ENCODE data around the gene GYS2. TPM values are rescaled to one million over a fixed set of nuclear protein-coding genes. Genes with fewer than 3 reads are reported as not detected.

Gene GYS2
- total RNA-seq, 4 donors from 2014 or later: not detected

DNA sequence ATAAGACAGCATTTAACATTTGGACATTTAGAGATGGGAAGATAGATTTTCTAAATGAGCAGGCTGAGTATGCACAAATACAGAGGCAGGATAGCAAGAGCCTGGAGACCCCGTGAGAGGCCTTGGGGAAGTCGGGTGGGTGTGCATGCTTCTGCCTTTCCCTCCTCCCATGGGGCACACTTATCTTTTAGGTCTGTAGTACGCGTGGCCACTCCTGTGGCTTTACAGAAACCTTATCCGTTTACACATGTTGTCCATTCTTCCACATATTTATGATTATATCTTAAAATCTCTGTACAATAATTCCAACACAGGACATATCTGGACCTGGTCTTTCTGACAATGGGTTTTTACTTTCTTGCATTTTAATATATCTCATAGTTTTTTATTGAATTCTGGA lies 33.6 kb downstream of the GYS2 start:
- TF ChIP-seq, protein P1, sequence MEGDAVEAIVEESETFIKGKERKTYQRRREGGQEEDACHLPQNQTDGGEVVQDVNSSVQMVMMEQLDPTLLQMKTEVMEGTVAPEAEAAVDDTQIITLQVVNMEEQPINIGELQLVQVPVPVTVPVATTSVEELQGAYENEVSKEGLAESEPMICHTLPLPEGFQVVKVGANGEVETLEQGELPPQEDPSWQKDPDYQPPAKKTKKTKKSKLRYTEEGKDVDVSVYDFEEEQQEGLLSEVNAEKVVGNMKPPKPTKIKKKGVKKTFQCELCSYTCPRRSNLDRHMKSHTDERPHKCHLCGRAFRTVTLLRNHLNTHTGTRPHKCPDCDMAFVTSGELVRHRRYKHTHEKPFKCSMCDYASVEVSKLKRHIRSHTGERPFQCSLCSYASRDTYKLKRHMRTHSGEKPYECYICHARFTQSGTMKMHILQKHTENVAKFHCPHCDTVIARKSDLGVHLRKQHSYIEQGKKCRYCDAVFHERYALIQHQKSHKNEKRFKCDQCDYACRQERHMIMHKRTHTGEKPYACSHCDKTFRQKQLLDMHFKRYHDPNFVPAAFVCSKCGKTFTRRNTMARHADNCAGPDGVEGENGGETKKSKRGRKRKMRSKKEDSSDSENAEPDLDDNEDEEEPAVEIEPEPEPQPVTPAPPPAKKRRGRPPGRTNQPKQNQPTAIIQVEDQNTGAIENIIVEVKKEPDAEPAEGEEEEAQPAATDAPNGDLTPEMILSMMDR (IDR thresholded peaks at IDR 0.05): no peak
- TF ChIP-seq POLR2A (IDR thresholded peaks at IDR 0.05): no peak
- Histone ChIP-seq H3K4me1 (no peaks in the 10 kb centered on the region), H3K36me3 (no peaks in the 10 kb centered on the region), H3K27me3 (no peaks in the 10 kb centered on the region), H3K27ac (no peak overlapping the region), H3K4me3 (no peak overlapping the region), H3K9me3 (no peaks in the 10 kb centered on the region)
- no peak for DNase-seq

DNA sequence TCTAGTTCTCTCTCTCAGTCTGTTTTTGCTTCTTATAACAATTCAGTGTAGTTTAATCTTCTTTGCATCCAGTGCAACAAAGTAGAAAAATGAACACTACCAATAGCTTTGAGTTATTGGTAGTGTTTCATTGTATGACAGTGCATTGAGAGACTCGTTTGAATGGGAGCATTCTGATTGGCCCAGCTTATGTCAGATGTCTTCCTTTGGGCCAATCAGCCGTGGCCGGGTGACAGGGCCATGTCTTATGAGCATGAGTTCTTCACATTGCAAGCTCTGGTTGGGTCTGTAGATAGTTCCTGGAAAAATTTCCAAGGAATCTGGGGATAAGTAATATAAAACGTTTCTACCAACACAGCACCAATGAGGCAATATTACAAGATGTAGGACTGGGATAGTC lies 36.5 kb downstream of the GYS2 start:
- Histone ChIP-seq H3K4me1 (no peaks in the 10 kb centered on the region), H3K27me3 (no peaks in the 10 kb centered on the region), H3K9me3 (no peaks in the 10 kb centered on the region), H3K36me3 (no peaks in the 10 kb centered on the region), H3K4me3 (no peak overlapping the region), H3K27ac (no peak overlapping the region)
- TF ChIP-seq, protein P1 (IDR thresholded peaks at IDR 0.05): no peak
- TF ChIP-seq POLR2A (IDR thresholded peaks at IDR 0.05): no peak
- DNase-seq: no peak

DNA sequence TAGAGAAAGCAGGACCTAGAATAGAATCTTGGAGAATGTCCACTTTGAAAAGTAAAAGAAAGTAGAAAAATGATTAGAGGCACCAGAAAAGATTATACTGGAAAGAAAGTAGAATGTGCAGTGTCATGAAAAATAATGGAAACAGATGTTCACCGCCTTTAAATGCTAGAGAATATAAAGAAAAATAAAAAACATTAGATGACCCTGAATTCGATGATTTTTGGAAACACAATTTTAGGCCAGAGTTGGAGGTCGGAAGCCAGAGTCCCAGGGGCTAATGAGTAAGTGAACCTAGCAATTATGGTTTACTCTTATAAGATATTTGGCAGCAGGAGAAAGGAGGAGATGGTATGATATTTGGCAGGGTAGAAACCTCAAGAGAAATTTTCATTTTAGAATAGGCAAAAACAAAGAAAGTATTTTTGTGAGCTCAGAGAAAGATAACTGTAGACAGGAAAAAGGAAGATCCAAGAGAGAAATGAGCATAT lies 37.7 kb downstream of the GYS2 start:
- no peaks in the 10 kb centered on the region for H3K36me3 ChIP-seq
- no peak overlapping the region for H3K27ac ChIP-seq
- no peaks in the 10 kb centered on the region for H3K27me3 ChIP-seq
- H3K4me1 ChIP-seq: no peaks in the 10 kb centered on the region
- TF ChIP-seq POLR2A (IDR thresholded peaks at IDR 0.05): no peak
- TF ChIP-seq, protein P1 (IDR thresholded peaks at IDR 0.05): no peak
- no peaks in the 10 kb centered on the region for H3K9me3 ChIP-seq
- no peak for DNase-seq
- H3K4me3 ChIP-seq: no peak overlapping the region

DNA sequence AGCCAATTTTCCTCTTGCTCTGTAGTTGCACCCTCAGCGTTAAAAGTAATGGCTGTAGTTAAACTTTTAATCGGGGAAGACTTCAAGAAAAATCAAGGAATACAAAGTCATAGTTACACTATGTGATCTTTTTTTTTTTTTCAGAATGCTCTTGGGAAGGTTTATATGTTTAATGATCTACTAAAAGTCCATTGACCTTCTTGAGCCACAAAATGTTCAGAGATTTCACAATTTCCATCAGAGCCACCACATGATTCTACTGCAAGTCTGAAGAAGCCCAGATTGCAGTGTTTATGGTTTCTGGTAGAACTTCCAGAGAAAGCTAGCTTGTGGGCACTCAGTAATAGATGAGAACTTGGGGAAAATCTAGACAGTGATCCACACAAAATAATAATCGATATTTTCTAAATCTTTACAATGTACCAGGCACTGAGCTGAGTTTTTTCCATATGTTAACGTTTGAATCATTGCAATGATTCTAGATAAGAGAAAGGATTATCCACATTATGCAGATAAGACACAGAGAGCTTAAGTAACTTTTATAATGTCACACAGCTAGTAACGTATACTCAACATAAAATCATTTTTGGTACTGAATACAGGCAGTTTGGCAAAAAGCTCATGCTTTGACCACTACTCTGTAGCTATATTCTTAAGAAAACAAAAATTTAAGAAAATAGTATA lies 38.3 kb downstream of the GYS2 start:
- Histone ChIP-seq H3K27me3 (no peaks in the 10 kb centered on the region), H3K4me1 (no peaks in the 10 kb centered on the region), H3K27ac (no peak overlapping the region), H3K36me3 (no peaks in the 10 kb centered on the region), H3K4me3 (no peak overlapping the region), H3K9me3 (no peaks in the 10 kb centered on the region)
- no peak for DNase-seq
- TF ChIP-seq, protein P1 (IDR thresholded peaks at IDR 0.05): no peak
- TF ChIP-seq POLR2A (IDR thresholded peaks at IDR 0.05): no peak

DNA sequence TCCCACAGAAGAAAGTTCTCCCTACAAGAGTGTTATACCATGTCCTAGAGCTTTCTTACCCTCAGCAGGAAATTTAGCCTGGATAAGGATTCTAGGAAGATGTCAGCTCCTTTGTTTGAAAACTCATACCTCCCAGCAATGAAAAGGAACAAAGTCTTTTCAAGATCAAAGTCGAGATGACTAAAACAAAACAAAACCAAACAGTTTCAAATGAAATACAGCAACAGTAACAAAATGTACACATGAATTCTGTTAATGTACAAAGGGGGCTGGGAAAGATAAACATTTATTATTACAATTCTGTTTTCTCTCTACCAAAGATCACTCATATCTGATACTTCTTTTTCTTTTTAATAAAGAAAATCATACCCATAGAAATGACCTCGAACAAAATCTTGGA lies 41.8 kb downstream of the GYS2 start:
- Histone ChIP-seq H3K4me1 (no peaks in the 10 kb centered on the region), H3K27ac (no peak overlapping the region), H3K36me3 (no peaks in the 10 kb centered on the region), H3K9me3 (no peaks in the 10 kb centered on the region), H3K27me3 (no peaks in the 10 kb centered on the region), H3K4me3 (no peak overlapping the region)
- TF ChIP-seq, protein P1 (IDR thresholded peaks at IDR 0.05): no peak
- TF ChIP-seq POLR2A (IDR thresholded peaks at IDR 0.05): no peak
- no peak for DNase-seq
